SK-N-SH (cell line): ENCODE measurements around the gene ENTPD7. TPM values are rescaled to one million over a fixed set of nuclear protein-coding genes. Genes with fewer than 3 reads are reported as not detected.

ENCODE experiments used
- CTCF ChIA-PET: fragments of 300-600, 350-600 bp; formaldehyde crosslinking; extraction: SDS; loops from one replicate; lab custom pipeline; 2021; lab: Yijun Ruan, JAX
- POLR2A ChIA-PET: fragments of 350-600 bp; sonication (Branson Sonifier 250); formaldehyde crosslinking; extraction: SDS; loops from one replicate; lab custom pipeline; 2020; ENCODE audit warnings: antibody characterized with exemption, inconsistent platforms; lab: Yijun Ruan, JAX
- DNase-seq: peaks from one replicate; pipeline ENCODE4 v3.0.0; 2012
- H2AFZ ChIP-seq: fragments of 200-600 bp; sonication (generic); 2 replicates; pipeline ENCODE4 v1.8.1; 2016; ENCODE audit warnings: antibody characterized with exemption, mild to moderate bottlenecking, low read depth
- H3F3A ChIP-seq: fragments of 200-600 bp; sonication (generic); replicated peaks from 2 replicates; pipeline ENCODE3; 2016; ENCODE audit warnings: antibody characterized with exemption, mild to moderate bottlenecking; ENCODE audit not compliant: insufficient read depth
- H3K27ac ChIP-seq, 2 experiments: fragments of 200-500 bp in 1 of 2; fragments of 200-600 bp in 1 of 2; sonication (Bioruptor generic) in 1 of 2; sonication (generic), shearing (Covaris generic) in 1 of 2; 2 replicates each; pipeline versions ENCODE4 v1.5.1 to v1.6.1; 2014 to 2016; ENCODE audit warnings: low read depth in 2 of 2, inconsistent platforms in 1 of 2, low read length in 1 of 2, mild to moderate bottlenecking in 1 of 2, mixed read lengths in 1 of 2
- H3K27me3 ChIP-seq: fragments of 200-600 bp; sonication (generic), shearing (Covaris generic); 2 replicates; pipeline ENCODE4 v1.6.1; 2016; ENCODE audit warnings: mixed run types; ENCODE audit not compliant: insufficient read depth
- H3K36me3 ChIP-seq, 2 experiments: fragments of 200-500 bp in 1 of 2; fragments of 200-600 bp in 1 of 2; sonication (Bioruptor generic) in 1 of 2; sonication (generic) in 1 of 2; replicated peaks in 1 of 2; 2 replicates each; pipeline versions ENCODE3 to v1.5.1; 2014 to 2016; ENCODE audit warnings: low read length in 1 of 2, mild to moderate bottlenecking in 1 of 2; ENCODE audit not compliant: insufficient read depth in 2 of 2, control insufficient read depth in 1 of 2
- H3K4me1 ChIP-seq, 2 experiments: fragments of 200-500 bp in 1 of 2; fragments of 200-600 bp in 1 of 2; sonication (Bioruptor generic) in 1 of 2; sonication (generic), shearing (Covaris generic) in 1 of 2; 2 replicates each; pipeline versions ENCODE4 v1.5.1 to v1.6.1; 2014 to 2016; ENCODE audit warnings: low read depth in 1 of 2, low read length in 1 of 2, mixed run types in 1 of 2; ENCODE audit not compliant: insufficient read depth in 2 of 2, control insufficient read depth in 1 of 2
- H3K4me2 ChIP-seq: fragments of 200-600 bp; sonication (generic), shearing (Covaris generic); 2 replicates; pipeline ENCODE4 v1.6.1; 2017; ENCODE audit warnings: mixed run types
- H3K4me3 ChIP-seq, 2 experiments: fragments of 200-500 bp in 1 of 2; fragments of 200-600 bp in 1 of 2; sonication (Bioruptor generic) in 1 of 2; sonication (generic), shearing (Covaris generic) in 1 of 2; 2 replicates each; pipeline versions ENCODE4 v1.5.1 to v1.8.1; 2014 to 2016; ENCODE audit warnings: low read depth in 2 of 2, inconsistent platforms in 1 of 2, low read length in 1 of 2, mild to moderate bottlenecking in 1 of 2, mixed read lengths in 1 of 2, moderate library complexity in 1 of 2
- H3K79me2 ChIP-seq: fragments of 200-600 bp; sonication (generic); 2 replicates; pipeline ENCODE4 v1.8.1; 2017; ENCODE audit warnings: mild to moderate bottlenecking; ENCODE audit not compliant: insufficient read depth
- H3K9ac ChIP-seq: fragments of 200-600 bp; sonication (generic); 2 replicates; pipeline ENCODE4 v1.6.1; 2017; ENCODE audit warnings: mixed run types
- H3K9me2 ChIP-seq: fragments of 200-600 bp; sonication (generic); 2 replicates; pipeline ENCODE4 v1.6.1; 2017; ENCODE audit warnings: mixed run types
- H3K9me3 ChIP-seq: fragments of 200-600 bp; sonication (generic); 2 replicates; pipeline ENCODE4 v1.6.1; 2017; ENCODE audit warnings: mixed run types, mild to moderate bottlenecking, moderate library complexity
- H4K20me1 ChIP-seq: fragments of 200-600 bp; sonication (generic); 2 replicates; pipeline ENCODE4 v1.6.1; 2017; ENCODE audit warnings: mild to moderate bottlenecking, mixed run types; ENCODE audit not compliant: insufficient read depth
- CHD2 ChIP-seq: fragments of 150-350 bp; IDR thresholded peaks from 2 replicates; pipeline ENCODE4 v1.6.1; 2018; ENCODE audit warnings: low read length; ENCODE audit not compliant: partially characterized antibody
- ELF1 ChIP-seq: IDR thresholded peaks from 2 replicates; pipeline ENCODE4 v1.4.0; 2012
- EP300 ChIP-seq, 2 experiments: IDR thresholded peaks; 2 replicates each; pipeline versions ENCODE4 v1.4.0 to v1.6.1; 2012; ENCODE audit warnings: borderline replicate concordance in 1 of 2, low read depth in 1 of 2, low read length in 1 of 2
- EZH2phosphoT487 ChIP-seq: fragments of 200-600 bp; sonication (generic); IDR thresholded peaks from 2 replicates; pipeline ENCODE4 v1.6.1; 2017; ENCODE audit warnings: low read depth, mixed run types, mild to moderate bottlenecking, antibody characterized with exemption, moderate library complexity, borderline replicate concordance
- FOSL2 ChIP-seq: IDR thresholded peaks from 2 replicates; pipeline ENCODE4 v1.4.0; 2012; ENCODE audit warnings: low read depth, mild to moderate bottlenecking, moderate library complexity, borderline replicate concordance
- FOXM1 ChIP-seq: IDR thresholded peaks from 2 replicates; pipeline ENCODE4 v1.4.0; 2012; ENCODE audit warnings: low read depth, mild to moderate bottlenecking
- MEF2A ChIP-seq: IDR thresholded peaks from 2 replicates; pipeline ENCODE4 v1.4.0; 2012; ENCODE audit warnings: low read depth, borderline replicate concordance
- NFIC ChIP-seq: IDR thresholded peaks from 2 replicates; pipeline ENCODE4 v1.4.0; 2012; ENCODE audit warnings: borderline replicate concordance
- NRF1 ChIP-seq: IDR thresholded peaks from 2 replicates; pipeline ENCODE4 v1.6.1; 2012; ENCODE audit warnings: low read depth, mild to moderate bottlenecking, low read length
- POLR2AphosphoS5 ChIP-seq: IDR thresholded peaks from 2 replicates; pipeline ENCODE4 v1.6.1; 2012; ENCODE audit warnings: low read depth, low read length
- RCOR1 ChIP-seq: fragments of 150-350 bp; IDR thresholded peaks from 2 replicates; pipeline ENCODE4 v1.6.1; 2017; ENCODE audit warnings: antibody characterized with exemption, low read length
- TCF12 ChIP-seq: IDR thresholded peaks from 2 replicates; pipeline ENCODE4 v1.4.0; 2012
- TEAD4 ChIP-seq: IDR thresholded peaks from 2 replicates; pipeline ENCODE4 v1.4.0; 2012; ENCODE audit warnings: mild to moderate bottlenecking, borderline replicate concordance; ENCODE audit not compliant: insufficient read depth
- YY1 ChIP-seq: IDR thresholded peaks from 2 replicates; pipeline ENCODE4 v1.4.0; 2012; ENCODE audit warnings: low read depth, mild to moderate bottlenecking
- WGBS: methylation state at CpG from one replicate; pipeline ENCODE4 v1.1.6; 2017; ENCODE audit warnings: low lambda C conversion rate; 5-methylcytosine and 5-hydroxymethylcytosine counted together
- polyA plus RNA-seq, 3 experiments: library from polyadenylated mRNA; depleted of rRNA; stranded (reverse); fragments of >200 nt; gene quantifications; 2 replicates each; pipeline ENCODE4 v1.2.3, GENCODE V29; 2012
- TF ChIP-seq, protein P1 (sequence below): fragments of 150-350 bp; IDR thresholded peaks from 2 replicates; pipeline ENCODE4 v1.6.1; 2016; ENCODE audit warnings: mild to moderate bottlenecking, low read depth, low read length
- TF ChIP-seq, protein P2 (sequence below): fragments of 200-600 bp; sonication (generic); IDR thresholded peaks from 2 replicates; pipeline ENCODE4 v1.6.1; 2017; ENCODE audit warnings: antibody characterized with exemption, mild to moderate bottlenecking, moderate library complexity
- TF ChIP-seq, protein P3 (sequence below): IDR thresholded peaks from 2 replicates; pipeline ENCODE4 v1.6.1; 2012; ENCODE audit warnings: mild to moderate bottlenecking, low read depth, low read length, moderate library complexity
- TF ChIP-seq, protein P4 (sequence below): fragments of 150-350 bp; IDR thresholded peaks from 2 replicates; pipeline ENCODE4 v1.6.1; 2017; ENCODE audit warnings: antibody characterized with exemption, low read length, low read depth, borderline replicate concordance
- TF ChIP-seq, protein P5 (sequence below): IDR thresholded peaks from 2 replicates; pipeline ENCODE4 v1.4.0; 2012; ENCODE audit warnings: low read depth, borderline replicate concordance
- TF ChIP-seq, protein P6 (sequence below): IDR thresholded peaks from 2 replicates; pipeline ENCODE4 v1.4.0; 2012; ENCODE audit warnings: low read depth, borderline replicate concordance

Gene ENTPD7
- polyA plus RNA-seq, 1 of the 3 experiments (the other 2 are of a cell fraction), result 3.9 TPM

DNA sequence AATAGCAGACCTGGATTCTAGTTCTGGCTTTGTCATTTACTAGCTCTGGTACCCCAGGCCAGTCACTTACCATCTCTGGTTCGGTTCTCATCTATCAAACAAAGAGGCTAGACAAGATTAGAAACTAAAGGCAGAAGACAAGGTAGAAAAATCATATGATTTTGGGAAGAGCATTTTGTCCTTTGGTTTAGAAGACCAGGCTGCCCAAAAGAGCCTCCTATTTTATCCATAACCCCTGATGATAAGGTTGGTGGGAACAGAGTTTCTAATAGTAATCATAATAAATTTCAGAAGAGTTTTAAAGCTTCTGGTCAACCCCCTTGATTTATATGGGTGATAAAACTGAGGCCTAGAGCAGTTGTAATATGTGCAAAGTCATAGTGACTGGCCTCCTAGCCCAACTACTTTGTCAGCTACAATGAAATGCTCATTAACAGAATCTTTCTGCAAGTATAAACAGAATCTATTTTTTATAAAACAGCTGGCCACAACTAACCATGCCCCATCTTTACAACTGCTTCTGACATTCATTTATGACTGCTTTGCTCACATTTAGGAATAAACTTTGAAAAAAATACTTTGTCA, 49.2 kb downstream of the ENTPD7 start:
- Histone ChIP-seq H3K9me3 (no peaks in the 10 kb centered on the region), H3K27ac (peak overlapping the region in 1 of 2 experiments; percentile 57; a peak in 3 of 4 replicates), H3K27me3 (no peaks in the 10 kb centered on the region), H3K4me3 (no peak overlapping the region), H3K4me1 (peaks cover 0 to 14% of the 10 kb centered on the region in 2 experiments; a peak in 1 of 4 replicates), H3F3A (peaks cover 21% of the 10 kb centered on the region), H2AFZ (no peak overlapping the region), H3K79me2 (no peaks in the 10 kb centered on the region), H3K9me2 (no peaks in the 10 kb centered on the region), H3K4me2 (no peak overlapping the region), H3K36me3 (peaks cover 78 to 84% of the 10 kb centered on the region in 2 experiments), H4K20me1 (no peaks in the 10 kb centered on the region), H3K9ac (no peak overlapping the region)
- ChIA-PET CTCF (interaction anchor here (0.7 to 2.0 kb wide), 2 partner anchors 18 to 78 kb away, joined by 3 to 10 read pairs; no protein-coding TSS in a partner anchor), POLR2A (no interaction called here)
- no peak for DNase-seq
- TF ChIP-seq, protein P1, sequence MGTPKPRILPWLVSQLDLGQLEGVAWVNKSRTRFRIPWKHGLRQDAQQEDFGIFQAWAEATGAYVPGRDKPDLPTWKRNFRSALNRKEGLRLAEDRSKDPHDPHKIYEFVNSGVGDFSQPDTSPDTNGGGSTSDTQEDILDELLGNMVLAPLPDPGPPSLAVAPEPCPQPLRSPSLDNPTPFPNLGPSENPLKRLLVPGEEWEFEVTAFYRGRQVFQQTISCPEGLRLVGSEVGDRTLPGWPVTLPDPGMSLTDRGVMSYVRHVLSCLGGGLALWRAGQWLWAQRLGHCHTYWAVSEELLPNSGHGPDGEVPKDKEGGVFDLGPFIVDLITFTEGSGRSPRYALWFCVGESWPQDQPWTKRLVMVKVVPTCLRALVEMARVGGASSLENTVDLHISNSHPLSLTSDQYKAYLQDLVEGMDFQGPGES, result no peak
- TF ChIP-seq YY1, result no peak
- TF ChIP-seq, protein P2, sequence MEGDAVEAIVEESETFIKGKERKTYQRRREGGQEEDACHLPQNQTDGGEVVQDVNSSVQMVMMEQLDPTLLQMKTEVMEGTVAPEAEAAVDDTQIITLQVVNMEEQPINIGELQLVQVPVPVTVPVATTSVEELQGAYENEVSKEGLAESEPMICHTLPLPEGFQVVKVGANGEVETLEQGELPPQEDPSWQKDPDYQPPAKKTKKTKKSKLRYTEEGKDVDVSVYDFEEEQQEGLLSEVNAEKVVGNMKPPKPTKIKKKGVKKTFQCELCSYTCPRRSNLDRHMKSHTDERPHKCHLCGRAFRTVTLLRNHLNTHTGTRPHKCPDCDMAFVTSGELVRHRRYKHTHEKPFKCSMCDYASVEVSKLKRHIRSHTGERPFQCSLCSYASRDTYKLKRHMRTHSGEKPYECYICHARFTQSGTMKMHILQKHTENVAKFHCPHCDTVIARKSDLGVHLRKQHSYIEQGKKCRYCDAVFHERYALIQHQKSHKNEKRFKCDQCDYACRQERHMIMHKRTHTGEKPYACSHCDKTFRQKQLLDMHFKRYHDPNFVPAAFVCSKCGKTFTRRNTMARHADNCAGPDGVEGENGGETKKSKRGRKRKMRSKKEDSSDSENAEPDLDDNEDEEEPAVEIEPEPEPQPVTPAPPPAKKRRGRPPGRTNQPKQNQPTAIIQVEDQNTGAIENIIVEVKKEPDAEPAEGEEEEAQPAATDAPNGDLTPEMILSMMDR, result no peak
- TF ChIP-seq NFIC, result no peak
- no peak for TF ChIP-seq CHD2
- TF ChIP-seq, protein P3, sequence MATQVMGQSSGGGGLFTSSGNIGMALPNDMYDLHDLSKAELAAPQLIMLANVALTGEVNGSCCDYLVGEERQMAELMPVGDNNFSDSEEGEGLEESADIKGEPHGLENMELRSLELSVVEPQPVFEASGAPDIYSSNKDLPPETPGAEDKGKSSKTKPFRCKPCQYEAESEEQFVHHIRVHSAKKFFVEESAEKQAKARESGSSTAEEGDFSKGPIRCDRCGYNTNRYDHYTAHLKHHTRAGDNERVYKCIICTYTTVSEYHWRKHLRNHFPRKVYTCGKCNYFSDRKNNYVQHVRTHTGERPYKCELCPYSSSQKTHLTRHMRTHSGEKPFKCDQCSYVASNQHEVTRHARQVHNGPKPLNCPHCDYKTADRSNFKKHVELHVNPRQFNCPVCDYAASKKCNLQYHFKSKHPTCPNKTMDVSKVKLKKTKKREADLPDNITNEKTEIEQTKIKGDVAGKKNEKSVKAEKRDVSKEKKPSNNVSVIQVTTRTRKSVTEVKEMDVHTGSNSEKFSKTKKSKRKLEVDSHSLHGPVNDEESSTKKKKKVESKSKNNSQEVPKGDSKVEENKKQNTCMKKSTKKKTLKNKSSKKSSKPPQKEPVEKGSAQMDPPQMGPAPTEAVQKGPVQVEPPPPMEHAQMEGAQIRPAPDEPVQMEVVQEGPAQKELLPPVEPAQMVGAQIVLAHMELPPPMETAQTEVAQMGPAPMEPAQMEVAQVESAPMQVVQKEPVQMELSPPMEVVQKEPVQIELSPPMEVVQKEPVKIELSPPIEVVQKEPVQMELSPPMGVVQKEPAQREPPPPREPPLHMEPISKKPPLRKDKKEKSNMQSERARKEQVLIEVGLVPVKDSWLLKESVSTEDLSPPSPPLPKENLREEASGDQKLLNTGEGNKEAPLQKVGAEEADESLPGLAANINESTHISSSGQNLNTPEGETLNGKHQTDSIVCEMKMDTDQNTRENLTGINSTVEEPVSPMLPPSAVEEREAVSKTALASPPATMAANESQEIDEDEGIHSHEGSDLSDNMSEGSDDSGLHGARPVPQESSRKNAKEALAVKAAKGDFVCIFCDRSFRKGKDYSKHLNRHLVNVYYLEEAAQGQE, result no peak
- TF ChIP-seq, protein P4, sequence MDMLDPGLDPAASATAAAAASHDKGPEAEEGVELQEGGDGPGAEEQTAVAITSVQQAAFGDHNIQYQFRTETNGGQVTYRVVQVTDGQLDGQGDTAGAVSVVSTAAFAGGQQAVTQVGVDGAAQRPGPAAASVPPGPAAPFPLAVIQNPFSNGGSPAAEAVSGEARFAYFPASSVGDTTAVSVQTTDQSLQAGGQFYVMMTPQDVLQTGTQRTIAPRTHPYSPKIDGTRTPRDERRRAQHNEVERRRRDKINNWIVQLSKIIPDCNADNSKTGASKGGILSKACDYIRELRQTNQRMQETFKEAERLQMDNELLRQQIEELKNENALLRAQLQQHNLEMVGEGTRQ, result no peak
- no peak for TF ChIP-seq RCOR1
- TF ChIP-seq, protein P5, sequence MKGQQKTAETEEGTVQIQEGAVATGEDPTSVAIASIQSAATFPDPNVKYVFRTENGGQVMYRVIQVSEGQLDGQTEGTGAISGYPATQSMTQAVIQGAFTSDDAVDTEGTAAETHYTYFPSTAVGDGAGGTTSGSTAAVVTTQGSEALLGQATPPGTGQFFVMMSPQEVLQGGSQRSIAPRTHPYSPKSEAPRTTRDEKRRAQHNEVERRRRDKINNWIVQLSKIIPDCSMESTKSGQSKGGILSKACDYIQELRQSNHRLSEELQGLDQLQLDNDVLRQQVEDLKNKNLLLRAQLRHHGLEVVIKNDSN, result no peak
- no peak for TF ChIP-seq FOXM1
- TF ChIP-seq NRF1, result no peak
- no peak for TF ChIP-seq MEF2A
- no peak for TF ChIP-seq TEAD4
- no peak for TF ChIP-seq FOSL2
- TF ChIP-seq POLR2AphosphoS5, result no peak
- TF ChIP-seq ELF1, result no peak
- TF ChIP-seq, protein P6, sequence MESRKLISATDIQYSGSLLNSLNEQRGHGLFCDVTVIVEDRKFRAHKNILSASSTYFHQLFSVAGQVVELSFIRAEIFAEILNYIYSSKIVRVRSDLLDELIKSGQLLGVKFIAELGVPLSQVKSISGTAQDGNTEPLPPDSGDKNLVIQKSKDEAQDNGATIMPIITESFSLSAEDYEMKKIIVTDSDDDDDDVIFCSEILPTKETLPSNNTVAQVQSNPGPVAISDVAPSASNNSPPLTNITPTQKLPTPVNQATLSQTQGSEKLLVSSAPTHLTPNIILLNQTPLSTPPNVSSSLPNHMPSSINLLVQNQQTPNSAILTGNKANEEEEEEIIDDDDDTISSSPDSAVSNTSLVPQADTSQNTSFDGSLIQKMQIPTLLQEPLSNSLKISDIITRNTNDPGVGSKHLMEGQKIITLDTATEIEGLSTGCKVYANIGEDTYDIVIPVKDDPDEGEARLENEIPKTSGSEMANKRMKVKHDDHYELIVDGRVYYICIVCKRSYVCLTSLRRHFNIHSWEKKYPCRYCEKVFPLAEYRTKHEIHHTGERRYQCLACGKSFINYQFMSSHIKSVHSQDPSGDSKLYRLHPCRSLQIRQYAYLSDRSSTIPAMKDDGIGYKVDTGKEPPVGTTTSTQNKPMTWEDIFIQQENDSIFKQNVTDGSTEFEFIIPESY, result no peak
- TF ChIP-seq EP300 (IDR thresholded peaks at IDR 0.05; ENCODE audit: borderline replicate concordance in 1 of 2, low read depth in 1 of 2, low read length in 1 of 2), result no peak
- no peak for TF ChIP-seq TCF12
- TF ChIP-seq EZH2phosphoT487, result no peak
- 86% methylated on average over 1 of the region's 1 CpG for WGBS
